Upper lobe of left lung (tissue), 6 donors: ENCODE measurements around the gene ZNF423. TPM values are rescaled to one million over a fixed set of nuclear protein-coding genes. Genes with fewer than 3 reads are reported as not detected.

ENCODE experiments used
- ATAC-seq, 2 donors: fragments of 200-7000 bp; cut with Tn5 transposase; one replicate each; pipeline ENCODE4 v1.9.1; 2022; ENCODE audit warnings: mild to moderate bottlenecking in 2 of 2, moderate library complexity in 2 of 2; ENCODE audit not compliant: low FRiP score in 2 of 2
- DNase-seq, 2 donors: peaks; one replicate each; pipeline ENCODE4 v3.0.0-alpha.2; 2019 to 2020
- H3K27ac ChIP-seq, 4 donors: fragments of 200-600 bp; sonication (generic); one replicate each; pipeline ENCODE4 v1.5.1; 2016 to 2019
- H3K27me3 ChIP-seq, 4 donors: fragments of 200-600 bp; sonication (generic); one replicate each; pipeline ENCODE4 v1.5.1; 2017 to 2019
- H3K36me3 ChIP-seq, 4 donors: fragments of 200-600 bp; sonication (generic); one replicate each; pipeline ENCODE4 v1.5.1; 2016 to 2019
- H3K4me1 ChIP-seq, 4 donors: fragments of 200-600 bp; sonication (generic); one replicate each; pipeline ENCODE4 v1.5.1; 2018 to 2019
- H3K4me3 ChIP-seq, 4 donors: fragments of 200-600 bp; sonication (generic); one replicate each; pipeline ENCODE4 v1.5.1; 2017 to 2019; ENCODE audit warnings: mild to moderate bottlenecking in 2 of 4, moderate library complexity in 1 of 4
- H3K9me3 ChIP-seq, 4 donors: fragments of 200-600 bp; sonication (generic); one replicate each; pipeline ENCODE4 v1.5.1; 2018 to 2019
- CTCF ChIP-seq, 6 experiments: fragments of 450-650 bp in 4 of 6; fragments of 200-600 bp in 2 of 6; sonication (generic) in 2 of 6; IDR thresholded peaks; one replicate each; pipeline ENCODE4 v1.5.1; 2016 to 2019; ENCODE audit warnings: antibody characterized with exemption in 6 of 6
- EP300 ChIP-seq, 4 donors: sonication (generic); formaldehyde crosslinking; IDR thresholded peaks; one replicate each; pipeline ENCODE4 v1.5.1; 2017; ENCODE audit warnings: antibody characterized with exemption in 4 of 4, control low read depth in 2 of 4
- POLR2A ChIP-seq, 4 donors: fragments of 450-650 bp; IDR thresholded peaks; one replicate each; pipeline ENCODE4 v1.5.1; 2016 to 2017; ENCODE audit warnings: antibody characterized with exemption in 4 of 4, mild to moderate bottlenecking in 2 of 4
- POLR2AphosphoS5 ChIP-seq, 2 donors: sonication (generic); formaldehyde crosslinking; IDR thresholded peaks; one replicate each; pipeline ENCODE4 v1.5.1; 2017; ENCODE audit warnings: antibody characterized with exemption in 2 of 2
- WGBS, 2 donors: methylation state at CpG; one replicate each; pipeline ENCODE4 v1.1.5; 2017 to 2018; 5-methylcytosine and 5-hydroxymethylcytosine counted together
- total RNA-seq, 6 donors: library from RNA; depleted of rRNA in 4 of 6; stranded (reverse); fragments of >200 nt in 4 of 6; gene quantifications; one replicate each; pipeline versions ENCODE4 v1.1.0 to v1.2.1, GENCODE V29; 2016 to 2021
- donor health status: DM: no; HTN: no; CAD: no; lungs with moderate emphysema.
- donor health status: DM: no; HTN: yes; CAD: no; lungs with severe emphysema.

Gene ZNF423
- total RNA-seq, 6 donors from 2014 or later, result 4.1 to 11.4 (median 6.7) TPM

- H3K27me3 ChIP-seq, result no peaks in the 10 kb centered on the region
- peaks cover 0 to 11% (median 3%) of the 10 kb centered on the region in 4 donors for H3K36me3 ChIP-seq
- H3K9me3 ChIP-seq, result no peaks in the 10 kb centered on the region
- ATAC-seq, result no peak
- TF ChIP-seq CTCF (IDR thresholded peaks at IDR 0.05) (no peak), POLR2A (IDR thresholded peaks at IDR 0.05) (no peak), EP300 (IDR thresholded peaks at IDR 0.05) (no peak), POLR2AphosphoS5 (IDR thresholded peaks at IDR 0.05) (no peak)
- DNase-seq, result no peak
- WGBS, 2 donors, result 40 to 93% methylated on average over 1 to 9 of the region's 14 CpGs
- peaks cover 3 to 21% (median 13%) of the 10 kb centered on the region in 4 donors for H3K4me1 ChIP-seq
- H3K4me3 ChIP-seq, result no peak overlapping the region
- H3K27ac ChIP-seq, result no peak overlapping the region
Observed at GRCh38 chr16:49636608-49637007, 219.3 kb downstream of the ZNF423 start.

- DNase-seq (peak in 1 of 2 donors; percentile 83), ATAC-seq (no peak)
- Histone ChIP-seq H3K27ac (no peak overlapping the region), H3K9me3 (no peaks in the 10 kb centered on the region), H3K36me3 (peaks cover 0 to 11% (median 3%) of the 10 kb centered on the region in 4 donors), H3K4me3 (no peak overlapping the region), H3K4me1 (peaks cover 3 to 21% (median 13%) of the 10 kb centered on the region in 4 donors), H3K27me3 (no peaks in the 10 kb centered on the region)
- no peak for TF ChIP-seq CTCF (IDR thresholded peaks at IDR 0.05)
- no peak for TF ChIP-seq POLR2A (IDR thresholded peaks at IDR 0.05)
- TF ChIP-seq EP300 (IDR thresholded peaks at IDR 0.05), result no peak
- TF ChIP-seq POLR2AphosphoS5 (IDR thresholded peaks at IDR 0.05), result no peak
- 94 to 95% methylated on average over 25 to 58 of the region's 58 CpGs for WGBS, 2 donors
Observed at GRCh38 chr16:49635591-49636581, 220.0 kb downstream of the ZNF423 start.

- Histone ChIP-seq H3K36me3 (peaks cover 0 to 11% (median 3%) of the 10 kb centered on the region in 4 donors), H3K9me3 (no peaks in the 10 kb centered on the region), H3K27ac (no peak overlapping the region), H3K4me3 (no peak overlapping the region), H3K27me3 (no peaks in the 10 kb centered on the region), H3K4me1 (peaks cover 3 to 14% (median 11%) of the 10 kb centered on the region in 4 donors)
- 73% methylated on average over 1 of the region's 1 CpG; no CpG with 5 or more reads in 1 of the 2 donors for WGBS, 2 donors
- ATAC-seq, result no peak
- DNase-seq, result no peak
- TF ChIP-seq EP300 (IDR thresholded peaks at IDR 0.05) (no peak), POLR2A (IDR thresholded peaks at IDR 0.05) (no peak), POLR2AphosphoS5 (IDR thresholded peaks at IDR 0.05) (no peak), CTCF (IDR thresholded peaks at IDR 0.05) (no peak)
Observed at GRCh38 chr16:49635009-49635350, 220.9 kb downstream of the ZNF423 start.

- no peak for TF ChIP-seq POLR2A (IDR thresholded peaks at IDR 0.05)
- TF ChIP-seq CTCF (IDR thresholded peaks at IDR 0.05), result no peak
- TF ChIP-seq POLR2AphosphoS5 (IDR thresholded peaks at IDR 0.05), result no peak
- TF ChIP-seq EP300 (IDR thresholded peaks at IDR 0.05), result no peak
- Histone ChIP-seq H3K36me3 (peaks cover 0 to 11% (median 3%) of the 10 kb centered on the region in 4 donors), H3K27ac (no peak overlapping the region), H3K4me1 (peaks cover 2 to 9% (median 8%) of the 10 kb centered on the region in 4 donors), H3K9me3 (peaks cover 0 to 1% (median 0%) of the 10 kb centered on the region in 4 donors), H3K4me3 (no peak overlapping the region), H3K27me3 (no peaks in the 10 kb centered on the region)
- 88 to 92% methylated on average over 10 of the region's 10 CpGs for WGBS, 2 donors
- ATAC-seq, result no peak
- DNase-seq, result no peak
Observed at GRCh38 chr16:49634235-49635008, 221.5 kb downstream of the ZNF423 start.
